ENCODE data around the gene HDAC7.

GRCh38 chr12:47772094-47772660 is 47.5 kb downstream of the HDAC7 start:
- no peak for TF ChIP-seq CTCF (IDR thresholded peaks at IDR 0.05; ENCODE audit: poor library complexity)
- TF ChIP-seq EZH2phosphoT487 (IDR thresholded peaks at IDR 0.05; ENCODE audit: low read depth, severe bottlenecking, unreplicated experiment): no peak
- no peak for TF ChIP-seq EZH2 (IDR thresholded peaks at IDR 0.05; ENCODE audit: borderline replicate concordance)

Data from hepatocyte (in vitro differentiated cells).